ENCODE measurements around the gene WASHC2A.
"Not testable (repeated sequence)": the region's sequence is repeated elsewhere in the genome, so short reads cannot be mapped to it uniquely, and the experiment has no call there.

WASHC2A gene

GRCh38 chr10:50061548-50061947, 6.2 kb upstream of the WASHC2A start:
- DNase-seq = not testable (repeated sequence)

- no peak for DNase-seq
Measured at GRCh38 chr10:50063100-50063499, 4.7 kb upstream of the WASHC2A start.

GRCh38 chr10:50068352-50068659, 552 bp downstream of the WASHC2A start:
- not testable (repeated sequence) for DNase-seq

GRCh38 chr10:50075139-50075538, 7.4 kb downstream of the WASHC2A start:
- not testable (repeated sequence) for DNase-seq

GRCh38 chr10:50075544-50075943, 7.8 kb downstream of the WASHC2A start:
- DNase-seq = not testable (repeated sequence)

- not testable (repeated sequence) for DNase-seq
Measured at GRCh38 chr10:50091304-50091703, 23.6 kb downstream of the WASHC2A start.

- DNase-seq = not testable (repeated sequence)
Measured at GRCh38 chr10:50092928-50093327, 25.2 kb downstream of the WASHC2A start.

- DNase-seq = not testable (repeated sequence)
Measured at GRCh38 chr10:50094630-50095029, 26.9 kb downstream of the WASHC2A start.

- not testable (repeated sequence) for DNase-seq
Measured at GRCh38 chr10:50095402-50095801, 27.6 kb downstream of the WASHC2A start.

GRCh38 chr10:50096722-50097121, 29.0 kb downstream of the WASHC2A start:
- DNase-seq = not testable (repeated sequence)

GRCh38 chr10:50098645-50099044, 30.9 kb downstream of the WASHC2A start:
- DNase-seq = not testable (repeated sequence)

- DNase-seq = not testable (repeated sequence)
Measured at GRCh38 chr10:50101139-50101582, 33.4 kb downstream of the WASHC2A start.

- DNase-seq = not testable (repeated sequence)
Measured at GRCh38 chr10:50101747-50102146, 34.0 kb downstream of the WASHC2A start.

GRCh38 chr10:50102267-50102666, 34.5 kb downstream of the WASHC2A start:
- not testable (repeated sequence) for DNase-seq

GRCh38 chr10:50108999-50109698, 41.4 kb downstream of the WASHC2A start:
- not testable (repeated sequence) for DNase-seq

GRCh38 chr10:50112419-50113112, 44.8 kb downstream of the WASHC2A start:
- DNase-seq = not testable (repeated sequence)

- not testable (repeated sequence) for DNase-seq
Measured at GRCh38 chr10:50126765-50127164, 59.0 kb downstream of the WASHC2A start.

GRCh38 chr10:50127770-50128292, 60.1 kb downstream of the WASHC2A start:
- DNase-seq = not testable (repeated sequence)

- not testable (repeated sequence) for DNase-seq
Measured at GRCh38 chr10:50131245-50131965, 63.7 kb downstream of the WASHC2A start.

- DNase-seq = not testable (repeated sequence)
Measured at GRCh38 chr10:50132322-50132721, 64.6 kb downstream of the WASHC2A start.

- not testable (repeated sequence) for DNase-seq
Measured at GRCh38 chr10:50132841-50133240, 65.1 kb downstream of the WASHC2A start.

- DNase-seq = not testable (repeated sequence)
Measured at GRCh38 chr10:50143512-50144174, 75.9 kb downstream of the WASHC2A start.

GRCh38 chr10:50145575-50145974, 77.8 kb downstream of the WASHC2A start:
- DNase-seq = not testable (repeated sequence)
